Calu3 (cell line): Measurements from ENCODE around the gene BRI3BP. TPM values are rescaled to one million over a fixed set of nuclear protein-coding genes. Genes with fewer than 3 reads are reported as not detected.
"Not testable (repeated sequence)": the region's sequence is repeated elsewhere in the genome, so short reads cannot be mapped to it uniquely, and the experiment has no call there.

Source experiments
- BruUV-seq: library from RNA; stranded (reverse); fragments of 400-500 nt; replicated peaks from 2 replicates; lab custom pipeline; 2021; lab: Mats Ljungman, UMichigan
- CTCF ChIA-PET: fragments of 300-600 bp; sonication (Branson Sonifier 250); formaldehyde crosslinking; loops from one replicate; lab custom pipeline; 2022; ENCODE audit warnings: antibody characterized with exemption; lab: Charles Lee
- DNase-seq: peaks from one replicate; pipeline ENCODE4 v3.0.0; 2022
- H3K27ac Mint-ChIP-seq: one replicate; pipeline ENCODE4 v1.8.0; 2022; ENCODE audit warnings: mixed read lengths; ENCODE audit not compliant: unreplicated experiment
- H3K27me3 Mint-ChIP-seq: one replicate; pipeline ENCODE4 v1.8.0; 2022; ENCODE audit warnings: mixed read lengths; ENCODE audit not compliant: unreplicated experiment
- H3K36me3 Mint-ChIP-seq: one replicate; pipeline ENCODE4 v1.8.0; 2022; ENCODE audit warnings: mild to moderate bottlenecking, moderate library complexity, mixed read lengths; ENCODE audit not compliant: insufficient read depth, unreplicated experiment
- H3K4me1 Mint-ChIP-seq: one replicate; pipeline ENCODE4 v1.8.0; 2022; ENCODE audit warnings: mild to moderate bottlenecking, low read depth, mixed read lengths; ENCODE audit not compliant: unreplicated experiment
- H3K4me3 Mint-ChIP-seq: one replicate; pipeline ENCODE4 v1.8.0; 2022; ENCODE audit warnings: mild to moderate bottlenecking, low read depth, moderate library complexity, mixed read lengths; ENCODE audit not compliant: unreplicated experiment
- H3K9me3 Mint-ChIP-seq: one replicate; pipeline ENCODE4 v1.8.0; 2022; ENCODE audit warnings: low read depth, mixed read lengths; ENCODE audit not compliant: unreplicated experiment
- CTCF ChIP-seq: fragments of 200-600 bp; IDR thresholded peaks from one replicate; pipeline ENCODE4 v1.8.0; 2022; ENCODE audit warnings: antibody characterized with exemption; ENCODE audit not compliant: unreplicated experiment
- intact Hi-C: fragments of 100-400 bp; cut with micrococcal nuclease; formaldehyde crosslinking; loops from one replicate; pipeline ENCODE4 v1.10.0; 2022; ENCODE audit not compliant: unreplicated experiment
- total RNA-seq: library from RNA; stranded (reverse); gene quantifications from 2 replicates; pipeline ENCODE4 v1.2.3, GENCODE V29; 2022

Gene BRI3BP
- total RNA-seq, 1 experiment from 2014 or later = 94.0 TPM

GRCh38 chr12:125053821-125054220, 60.4 kb downstream of the BRI3BP start:
- no peak for DNase-seq
- TF ChIP-seq CTCF = no peak
- intact Hi-C loops = no loop called here
- Mint-ChIP-seq H3K36me3 (peaks cover 9% of the 10 kb centered on the region), H3K27me3 (no peaks in the 10 kb centered on the region), H3K27ac (no peak overlapping the region), H3K4me1 (no peaks in the 10 kb centered on the region), H3K9me3 (no peaks in the 10 kb centered on the region), H3K4me3 (no peak overlapping the region)
- no TSS peak for BruUV-seq
- CTCF ChIA-PET = no interaction called here

GRCh38 chr12:125055591-125055990, 62.1 kb downstream of the BRI3BP start:
- no TSS peak for BruUV-seq
- Mint-ChIP-seq H3K9me3 (no peaks in the 10 kb centered on the region), H3K36me3 (no peaks in the 10 kb centered on the region), H3K27me3 (no peaks in the 10 kb centered on the region), H3K4me1 (no peaks in the 10 kb centered on the region), H3K27ac (no peak overlapping the region), H3K4me3 (no peak overlapping the region)
- DNase-seq = no peak
- CTCF ChIA-PET = no interaction called here
- intact Hi-C loops = no loop called here
- no peak for TF ChIP-seq CTCF

GRCh38 chr12:125056306-125056705, 62.9 kb downstream of the BRI3BP start:
- no TSS peak for BruUV-seq
- Mint-ChIP-seq H3K27me3 (no peaks in the 10 kb centered on the region), H3K4me3 (no peak overlapping the region), H3K27ac (no peak overlapping the region), H3K9me3 (no peaks in the 10 kb centered on the region), H3K36me3 (no peaks in the 10 kb centered on the region), H3K4me1 (no peaks in the 10 kb centered on the region)
- TF ChIP-seq CTCF = no peak
- CTCF ChIA-PET = no interaction called here
- no peak for DNase-seq
- intact Hi-C loops = no loop called here

- no peak overlapping the region for H3K4me3 Mint-ChIP-seq
- no peaks in the 10 kb centered on the region for H3K9me3 Mint-ChIP-seq
- no peak for TF ChIP-seq CTCF
- CTCF ChIA-PET = no interaction called here
- BruUV-seq = no TSS peak
- H3K36me3 Mint-ChIP-seq = no peaks in the 10 kb centered on the region
- DNase-seq = no peak
- no peak overlapping the region for H3K27ac Mint-ChIP-seq
- intact Hi-C loops = no loop called here
- H3K27me3 Mint-ChIP-seq = no peaks in the 10 kb centered on the region
- no peaks in the 10 kb centered on the region for H3K4me1 Mint-ChIP-seq
Measured at GRCh38 chr12:125057708-125058107, 64.3 kb downstream of the BRI3BP start.

- H3K9me3 Mint-ChIP-seq = no peaks in the 10 kb centered on the region
- H3K4me1 Mint-ChIP-seq = peaks cover 3% of the 10 kb centered on the region
- CTCF ChIA-PET = no interaction called here
- DNase-seq = no peak
- intact Hi-C loops = no loop called here
- TF ChIP-seq CTCF = no peak
- H3K36me3 Mint-ChIP-seq = peaks cover 18% of the 10 kb centered on the region
- H3K27me3 Mint-ChIP-seq = no peaks in the 10 kb centered on the region
- no peak overlapping the region for H3K27ac Mint-ChIP-seq
- no peak overlapping the region for H3K4me3 Mint-ChIP-seq
- BruUV-seq = no TSS peak
Measured at GRCh38 chr12:125061229-125061628, 67.8 kb downstream of the BRI3BP start.

- H3K27ac Mint-ChIP-seq, DNase-seq, BruUV-seq, intact Hi-C loops, H3K4me3 Mint-ChIP-seq, CTCF ChIA-PET, H3K9me3 Mint-ChIP-seq, H3K27me3 Mint-ChIP-seq: not testable (repeated sequence)
- peaks cover 30% of the 10 kb centered on the region for H3K36me3 Mint-ChIP-seq
- H3K4me1 Mint-ChIP-seq = peaks cover 14% of the 10 kb centered on the region
Measured at GRCh38 chr12:125063522-125063921, 70.1 kb downstream of the BRI3BP start.
